ENCODE data around the gene CRADD.
A peak's percentile ranks its signal among the peaks of the same experiment; 100 is the strongest.
"Not testable (repeated sequence)": the region's sequence is repeated elsewhere in the genome, so short reads cannot be mapped to it uniquely, and the experiment has no call there.

The CRADD gene

GRCh38 chr12:93784339-93785086 lies 107.3 kb downstream of the CRADD start:
- DNase-seq (ENCODE audit: low spot score) = peak; percentile 71

DNA sequence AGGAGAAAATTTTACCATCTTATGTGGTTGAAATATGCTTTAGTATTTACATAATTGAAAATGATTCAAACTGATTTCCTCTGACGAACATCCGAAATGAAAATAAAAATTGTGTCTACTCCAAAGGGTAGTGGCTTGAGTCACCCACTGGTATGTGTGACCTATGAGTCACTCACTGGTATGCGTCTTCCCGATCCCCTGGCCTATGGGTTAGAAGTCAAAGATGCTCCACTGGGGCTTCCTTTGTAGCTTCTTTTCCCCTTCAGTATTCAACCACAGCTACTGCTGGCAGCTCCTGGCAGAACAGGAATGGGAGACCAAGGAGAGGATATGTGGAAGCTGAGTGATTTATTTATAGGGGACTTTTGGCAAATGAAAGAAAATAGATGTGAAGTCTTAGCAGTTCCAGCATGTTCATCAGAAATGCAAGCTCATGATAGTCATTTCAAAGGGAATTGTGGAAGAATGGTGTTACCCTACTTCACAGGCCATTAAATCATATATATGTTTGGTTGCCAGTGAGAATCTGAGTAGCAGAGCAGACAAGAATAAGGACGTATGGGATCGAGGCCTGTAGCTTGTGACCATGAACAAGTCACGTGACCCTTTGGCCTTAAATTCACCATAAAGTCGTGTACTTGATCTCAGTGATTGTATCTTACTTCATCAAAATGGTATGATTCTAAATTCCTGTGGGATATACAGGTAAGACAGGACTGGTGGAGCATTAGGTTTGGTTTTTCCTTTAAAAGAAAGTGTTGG lies 108.3 kb downstream of the CRADD start:
- DNase-seq (ENCODE audit: low spot score) = no peak

DNA sequence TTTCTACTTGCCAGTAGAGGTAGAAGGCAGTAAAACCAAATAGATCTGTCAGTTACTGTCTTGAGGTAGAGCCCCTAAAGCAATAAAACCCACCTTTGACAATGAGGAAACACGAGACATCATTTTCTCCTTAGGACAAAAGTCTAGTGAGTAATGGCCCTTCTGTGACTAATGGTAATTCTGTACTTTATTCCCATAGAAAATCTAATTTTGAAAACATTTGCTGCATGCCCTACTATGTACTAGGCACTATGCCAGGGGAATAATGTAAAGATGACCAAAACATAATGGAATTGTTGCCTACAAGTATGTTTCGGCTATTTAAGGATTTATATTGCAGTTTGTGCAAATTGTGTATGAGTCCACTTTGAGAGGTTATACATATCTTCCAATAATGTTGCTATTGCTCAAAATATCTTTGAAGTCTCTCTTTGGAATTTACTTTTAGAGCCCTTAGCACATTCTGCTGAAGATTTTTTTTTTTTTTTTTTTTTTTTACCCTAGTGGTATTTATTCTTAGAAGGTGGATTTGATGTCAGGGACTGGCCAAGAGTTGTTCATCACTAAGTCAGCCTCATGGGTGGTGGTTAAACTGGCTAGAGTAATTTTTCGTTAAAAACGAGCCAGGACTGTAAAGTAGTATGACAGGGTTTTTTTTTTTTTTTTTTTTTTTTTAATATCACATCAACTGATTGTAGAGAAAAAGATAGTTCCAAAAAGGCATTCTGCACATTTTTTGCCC lies 109.7 kb downstream of the CRADD start:
- DNase-seq (ENCODE audit: low spot score) = no peak

DNA sequence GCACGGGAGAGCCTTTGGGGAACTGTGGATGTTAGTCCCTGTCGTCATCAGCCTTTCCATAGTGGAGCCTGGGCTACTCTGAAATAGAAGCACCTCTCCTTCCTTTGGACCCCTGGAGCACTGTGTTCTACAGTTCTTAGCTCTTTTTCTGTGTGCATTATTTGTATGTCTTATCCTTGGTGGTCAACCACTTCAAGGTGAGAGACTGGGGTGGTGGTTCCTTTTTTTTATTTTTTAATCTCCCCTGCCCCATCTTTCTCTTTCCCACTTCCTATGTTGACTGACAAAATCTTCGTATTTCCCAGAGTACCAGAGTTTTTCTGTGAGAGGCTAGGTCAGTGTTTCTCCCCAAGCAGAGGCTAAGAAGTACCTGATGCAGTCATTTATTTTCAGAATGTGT lies 111.7 kb downstream of the CRADD start:
- no peak for DNase-seq (ENCODE audit: low spot score)

DNA sequence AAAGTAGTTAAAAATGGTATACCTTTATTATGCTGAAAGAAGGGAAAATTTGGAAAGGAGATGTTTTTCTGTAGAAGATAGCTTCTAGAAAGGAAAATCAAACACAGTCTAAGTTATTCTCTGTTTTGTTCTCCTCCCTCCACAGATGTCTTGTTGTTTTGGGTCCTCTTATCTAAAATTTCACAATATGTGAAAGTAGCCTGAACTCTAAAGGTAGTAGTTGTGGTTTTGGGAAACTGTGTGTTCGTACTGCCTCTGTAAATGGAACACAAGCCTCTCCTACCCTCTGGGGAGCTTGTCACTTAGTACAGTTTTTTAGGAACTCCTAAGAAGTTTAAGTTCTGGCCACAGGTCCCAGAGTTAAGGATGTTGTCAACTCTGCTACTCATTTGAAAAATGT lies 112.6 kb downstream of the CRADD start:
- no peak for DNase-seq (ENCODE audit: low spot score)

DNA sequence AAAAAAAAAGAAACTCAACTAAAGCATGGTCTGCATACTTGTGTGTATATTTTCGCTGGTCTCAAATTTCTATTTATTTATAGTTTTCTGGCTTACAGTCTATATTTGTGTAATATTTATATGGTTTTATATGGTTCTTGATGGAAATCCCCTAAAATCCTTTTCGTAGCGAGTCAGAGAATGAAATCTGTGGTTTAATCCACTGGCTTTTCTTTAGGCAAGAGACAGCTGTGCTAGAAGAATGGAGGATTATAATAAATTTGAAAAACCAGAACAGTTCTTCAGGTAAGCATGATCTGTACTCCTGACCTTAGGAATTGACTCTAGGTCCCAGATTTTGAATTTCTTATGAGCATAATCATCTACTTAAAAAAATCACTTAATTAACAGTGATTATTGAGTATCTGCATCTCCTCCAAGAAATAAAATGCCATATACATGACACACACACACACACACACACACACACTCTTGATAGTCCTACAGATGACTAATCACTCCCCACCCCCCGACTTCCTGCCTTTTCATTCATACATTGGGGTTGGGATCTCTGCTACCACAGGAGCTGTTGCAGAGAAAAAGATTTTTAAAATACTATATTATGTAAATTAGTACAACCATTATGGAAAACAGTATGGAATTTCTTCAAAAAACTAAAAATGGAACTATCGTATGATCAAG lies 113.4 kb downstream of the CRADD start:
- no peak for DNase-seq (ENCODE audit: low spot score)

DNA sequence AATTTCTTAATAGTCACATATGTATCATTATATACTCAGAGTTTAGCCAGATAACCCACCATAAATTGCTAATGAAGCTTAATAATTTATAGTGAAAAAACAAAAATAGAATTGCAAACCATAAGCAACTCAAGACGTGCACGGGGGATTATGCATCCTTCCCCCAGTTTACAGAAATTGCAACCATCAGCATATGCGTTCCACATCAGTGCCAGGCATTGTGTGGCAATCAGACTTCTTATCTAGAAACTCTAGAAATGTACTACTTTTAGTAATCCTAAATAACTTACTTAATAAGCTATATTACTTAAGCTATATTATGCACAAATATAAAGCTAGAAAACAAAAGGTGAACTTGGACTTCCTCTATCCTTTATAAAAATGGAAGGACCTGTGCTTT lies 115.8 kb downstream of the CRADD start:
- DNase-seq (ENCODE audit: low spot score) = no peak

- no peak for DNase-seq (ENCODE audit: low spot score)
Observed at GRCh38 chr12:93793983-93794382, 116.8 kb downstream of the CRADD start.

DNA sequence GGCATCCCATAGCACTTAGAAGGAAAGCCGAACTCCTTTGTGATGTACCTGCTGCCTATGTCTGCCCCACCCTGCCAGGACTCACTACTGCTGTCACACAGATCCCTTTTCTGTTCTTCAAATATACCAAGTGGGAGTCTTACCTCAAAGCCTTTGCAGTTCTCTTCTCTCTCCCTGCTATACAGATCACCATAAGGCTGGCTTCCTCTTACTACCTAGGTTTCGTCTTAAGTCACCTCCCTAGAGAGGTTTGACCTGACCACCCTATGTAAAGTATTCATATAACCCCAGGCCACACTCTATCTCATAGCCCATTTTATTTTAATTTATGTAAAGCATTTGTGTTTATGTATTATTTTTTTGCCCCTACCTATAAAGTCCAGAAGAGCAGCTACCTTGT lies 117.6 kb downstream of the CRADD start:
- DNase-seq (ENCODE audit: low spot score) = no peak

- DNase-seq (ENCODE audit: low spot score) = no peak
Observed at GRCh38 chr12:93795352-93795751, 118.2 kb downstream of the CRADD start.

DNA sequence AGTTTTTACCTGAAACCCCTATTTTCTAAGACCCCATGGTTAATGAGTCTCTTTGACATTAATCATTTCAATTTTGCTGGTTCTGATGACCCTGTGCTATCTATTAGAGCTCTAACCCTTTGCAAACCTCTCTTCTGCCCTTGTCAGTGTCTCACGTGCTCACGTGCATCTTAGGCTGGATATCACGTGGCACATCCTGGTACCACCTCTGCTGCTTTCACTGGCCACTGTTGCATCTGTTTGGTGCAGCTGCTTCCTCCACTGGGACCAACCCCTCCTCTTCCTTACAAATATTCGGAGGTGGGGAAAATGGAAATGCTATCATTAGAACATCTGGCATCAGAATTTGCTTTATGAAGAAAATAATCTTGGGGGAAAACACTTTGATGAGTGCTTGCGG lies 119.6 kb downstream of the CRADD start:
- no peak for DNase-seq (ENCODE audit: low spot score)

GRCh38 chr12:93798279-93799151 lies 121.3 kb downstream of the CRADD start:
- no peak for DNase-seq (ENCODE audit: low spot score)

DNA sequence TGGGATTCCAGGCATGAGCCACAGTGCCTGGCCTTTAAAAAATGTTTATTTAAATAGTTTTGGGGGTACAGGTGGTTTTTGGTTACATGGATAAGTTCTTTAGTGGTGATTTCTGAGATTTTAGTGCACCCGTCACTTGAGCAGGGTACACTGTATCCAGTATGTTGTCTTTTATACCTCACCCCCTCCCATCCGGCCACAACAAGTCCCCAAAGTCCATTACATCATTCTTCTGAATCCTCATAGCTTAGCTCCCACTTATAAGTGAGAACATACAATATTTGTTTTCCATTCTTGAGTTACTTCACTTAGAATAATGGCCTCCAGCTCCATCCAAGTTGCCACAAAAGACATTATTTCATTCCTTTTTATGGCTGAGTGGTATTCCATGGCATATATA lies 124.5 kb downstream of the CRADD start:
- DNase-seq (ENCODE audit: low spot score) = not testable (repeated sequence)

DNA sequence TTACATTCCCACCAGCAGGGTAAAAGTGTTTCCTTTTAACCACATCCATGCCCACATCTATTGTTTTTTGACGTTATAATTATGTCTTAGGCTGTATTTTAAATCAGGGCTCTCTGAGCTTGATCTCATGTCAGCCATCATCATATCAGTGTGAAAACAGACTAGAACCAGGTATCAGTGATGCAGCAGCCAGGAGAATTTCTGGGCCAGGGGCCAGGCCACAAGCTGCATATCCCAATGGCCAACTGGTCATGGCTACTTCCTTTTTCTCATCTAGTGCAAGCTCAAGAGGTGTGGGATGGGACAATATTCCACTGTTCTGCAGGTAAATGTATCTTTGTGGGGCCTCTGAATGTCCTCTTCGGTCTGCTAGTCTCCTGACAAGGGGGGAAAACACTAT lies 125.1 kb downstream of the CRADD start:
- DNase-seq (ENCODE audit: low spot score) = no peak

GRCh38 chr12:93802698-93803423 lies 125.7 kb downstream of the CRADD start:
- DNase-seq (ENCODE audit: low spot score) = no peak

- no peak for DNase-seq (ENCODE audit: low spot score)
Observed at GRCh38 chr12:93803424-93803807, 126.2 kb downstream of the CRADD start.

DNA sequence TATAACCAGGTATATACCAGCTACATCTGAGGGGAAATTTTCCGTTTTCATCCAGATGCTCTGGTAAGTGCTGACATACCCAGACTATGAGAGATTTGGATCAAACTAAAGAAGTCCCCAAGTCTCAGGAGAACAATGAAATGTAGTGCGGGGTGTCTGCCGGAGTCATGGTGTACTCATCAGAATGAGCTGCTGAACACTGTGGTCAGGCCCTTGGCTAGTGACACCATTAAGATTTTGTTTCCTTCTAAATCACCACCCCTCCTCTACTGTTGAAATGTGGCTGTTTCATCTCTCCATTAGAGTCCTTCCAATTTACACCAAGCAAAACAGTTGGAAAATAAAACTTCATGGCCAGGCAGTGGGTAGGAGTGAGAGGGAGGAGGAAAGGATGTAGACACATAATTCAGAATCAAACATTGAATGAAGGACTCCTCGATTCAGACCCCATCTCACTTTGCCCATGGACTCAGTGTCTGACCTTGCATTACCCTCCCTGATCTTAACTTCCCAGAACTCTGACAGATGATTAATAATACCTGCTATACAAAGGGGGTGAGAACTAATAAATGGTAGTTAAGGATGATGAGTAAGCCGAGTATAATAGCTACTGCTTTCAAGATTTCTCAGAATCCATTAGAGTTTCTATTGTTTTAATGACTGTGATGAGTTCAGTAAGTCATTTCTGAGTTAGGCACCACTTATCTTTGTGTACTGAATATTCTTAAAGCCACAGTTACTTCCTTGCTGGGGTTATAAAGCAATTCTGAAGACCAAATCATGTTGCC lies 127.4 kb downstream of the CRADD start:
- DNase-seq (ENCODE audit: low spot score) = no peak

DNA sequence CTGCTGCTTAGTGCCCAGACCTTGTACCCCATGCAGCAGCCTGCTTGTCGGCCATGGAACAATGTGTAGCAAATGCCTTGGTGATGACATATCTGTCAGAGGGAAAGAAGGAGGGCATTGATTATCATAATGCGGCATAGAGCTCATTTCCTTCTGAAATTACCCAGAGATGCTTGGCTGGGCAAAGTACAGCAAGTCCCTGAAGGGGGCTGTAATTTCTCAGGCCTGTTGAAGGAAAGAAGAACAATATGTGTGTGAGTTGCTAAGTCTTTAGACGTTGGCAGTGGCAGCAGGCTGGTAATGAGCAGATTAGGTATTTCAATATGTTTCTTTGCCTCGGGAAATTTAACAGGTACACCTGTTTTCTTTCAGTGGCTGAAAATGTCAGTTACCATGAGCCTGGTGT lies 128.6 kb downstream of the CRADD start:
- no peak for DNase-seq (ENCODE audit: low spot score)

DNA sequence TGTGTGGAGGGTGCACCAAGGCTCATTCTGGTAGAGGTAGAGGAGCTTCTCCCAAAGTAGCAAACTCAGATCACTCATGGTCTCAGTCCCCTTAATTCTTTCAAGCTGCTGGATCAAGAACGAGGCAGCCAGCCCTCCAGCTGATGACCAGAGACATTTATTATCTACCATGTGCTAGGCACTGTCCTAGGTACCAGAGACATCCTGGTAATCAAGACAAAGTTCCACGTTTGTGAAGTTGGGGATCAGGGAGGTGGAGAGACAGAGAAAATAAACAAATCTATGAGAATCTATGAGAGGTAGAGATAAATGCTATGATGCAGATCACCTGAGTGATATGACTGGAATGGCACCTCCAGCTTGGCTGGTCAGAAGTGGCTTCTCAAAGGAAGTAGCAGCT lies 130.2 kb downstream of the CRADD start:
- no peak for DNase-seq (ENCODE audit: low spot score)
